GM12801 (cell line): ENCODE measurements around the gene OSBPL6.

Experiments
- CTCF ChIP-seq: IDR thresholded peaks from one replicate; pipeline ENCODE4 v1.5.1; 2011; ENCODE audit warnings: control low read depth; ENCODE audit not compliant: insufficient read length; ENCODE audit errors: extremely low read depth

The OSBPL6 gene

GRCh38 chr2:178211943-178212342 is 17.6 kb downstream of the OSBPL6 start:
- no peak for TF ChIP-seq CTCF

GRCh38 chr2:178213991-178214390 is 19.7 kb downstream of the OSBPL6 start:
- TF ChIP-seq CTCF, result no peak

- TF ChIP-seq CTCF, result no peak
These were observed 24.9 kb downstream of the OSBPL6 start for GRCh38 chr2:178219247-178219646.

GRCh38 chr2:178220814-178221213 is 26.5 kb downstream of the OSBPL6 start:
- TF ChIP-seq CTCF, result no peak

- TF ChIP-seq CTCF, result no peak
These were observed 27.2 kb downstream of the OSBPL6 start for GRCh38 chr2:178221556-178221955.

GRCh38 chr2:178223806-178224205 is 29.5 kb downstream of the OSBPL6 start:
- no peak for TF ChIP-seq CTCF

GRCh38 chr2:178225006-178225805 is 30.9 kb downstream of the OSBPL6 start:
- TF ChIP-seq CTCF, result no peak
